RPMI8226 (cell line): Measurements from ENCODE around the gene ZNF500.

ENCODE experiments used
- DNase-seq: peaks from one replicate; pipeline ENCODE4 v3.0.0-alpha.2; 2015

Gene ZNF500

GRCh38 chr16:4700997-4701743 lies 65.8 kb downstream of the ZNF500 start:
- DNase-seq, result no peak

GRCh38 chr16:4700380-4700996 lies 66.5 kb downstream of the ZNF500 start:
- no peak for DNase-seq

GRCh38 chr16:4699046-4699556 lies 67.9 kb downstream of the ZNF500 start:
- no peak for DNase-seq

GRCh38 chr16:4698321-4699045 lies 68.5 kb downstream of the ZNF500 start:
- DNase-seq, result no peak
